Uterus (tissue), 4 donors: ENCODE results near the gene ENO2. TPM values are rescaled to one million over a fixed set of nuclear protein-coding genes. Genes with fewer than 3 reads are reported as not detected.

Source experiments
- DNase-seq, 2 donors: peaks; one replicate each; pipeline ENCODE4 v3.0.0-alpha.2; 2019 to 2020
- H3K27ac ChIP-seq, 2 donors: fragments of 200-600 bp; sonication (generic); 1 replicate in 1 of 2; 2 replicates in 1 of 2; pipeline ENCODE4 v1.5.1; 2016 to 2018
- H3K27me3 ChIP-seq, 2 donors: fragments of 200-600 bp; sonication (generic); one replicate each; pipeline ENCODE4 v1.5.1; 2018 to 2019; ENCODE audit warnings: control low read depth in 1 of 2
- H3K36me3 ChIP-seq, 2 donors: fragments of 200-600 bp; sonication (generic); one replicate each; pipeline ENCODE4 v1.5.1; 2019; ENCODE audit warnings: control low read depth in 1 of 2
- H3K4me1 ChIP-seq, 2 donors: fragments of 200-600 bp; sonication (generic); one replicate each; pipeline ENCODE4 v1.5.1; 2018 to 2019; ENCODE audit warnings: control low read depth in 1 of 2
- H3K4me3 ChIP-seq, 2 donors: fragments of 200-600 bp; sonication (generic); 1 replicate in 1 of 2; 2 replicates in 1 of 2; pipeline ENCODE4 v1.5.1; 2018 to 2019; ENCODE audit warnings: mild to moderate bottlenecking in 1 of 2
- H3K9me3 ChIP-seq, 2 donors: fragments of 200-600 bp; sonication (generic); one replicate each; pipeline ENCODE4 v1.5.1; 2019; ENCODE audit warnings: control low read depth in 1 of 2
- CTCF ChIP-seq, 4 experiments: fragments of 200-600 bp in 2 of 4; fragments of 450-650 bp in 2 of 4; sonication (generic) in 2 of 4; IDR thresholded peaks; one replicate each; pipeline ENCODE4 v1.5.1; 2016 to 2019; ENCODE audit warnings: antibody characterized with exemption in 4 of 4, mild to moderate bottlenecking in 2 of 4, moderate library complexity in 1 of 4
- POLR2A ChIP-seq, 2 donors: fragments of 450-650 bp; IDR thresholded peaks; one replicate each; pipeline ENCODE4 v1.6.1; 2016; ENCODE audit warnings: antibody characterized with exemption in 2 of 2, mild to moderate bottlenecking in 1 of 2, moderate library complexity in 1 of 2
- intact Hi-C: fragments of 100-400 bp; cut with DNase I; formaldehyde crosslinking; loops from one replicate; pipeline ENCODE4 v1.15.1; 2023; ENCODE audit warnings: low total_unique reads
- total RNA-seq, 4 donors: library from RNA; depleted of rRNA in 3 of 4; stranded (reverse); fragments of >200 nt in 3 of 4; gene quantifications; one replicate each; pipeline versions ENCODE4 v1.1.0 to v1.2.4, GENCODE V29; 2014 to 2023
- donor health status: DM: yes; HTN: yes; CAD: no.

Gene ENO2
- total RNA-seq, 4 donors from 2014 or later, result 9.7 to 84.7 (median 24.4) TPM

- Histone ChIP-seq H3K4me3 (peak overlapping the region; percentile 64 to 66), H3K36me3 (no peaks in the 10 kb centered on the region), H3K27ac (peak overlapping the region; percentile 93 to 97), H3K4me1 (peaks cover 18 to 28% of the 10 kb centered on the region in 2 donors), H3K9me3 (no peaks in the 10 kb centered on the region), H3K27me3 (no peaks in the 10 kb centered on the region)
- DNase-seq, result peak in 1 of 2 donors; percentile 57
- intact Hi-C loops, result no loop called here
- TF ChIP-seq CTCF (IDR thresholded peaks at IDR 0.05) (no peak), POLR2A (IDR thresholded peaks at IDR 0.05) (no peak)
Observed at GRCh38 chr12:6936636-6937480, 22.5 kb downstream of the ENO2 start.

- peak; percentile 93 for DNase-seq
- Histone ChIP-seq H3K4me3 (peak overlapping the region; percentile 64 to 66), H3K36me3 (no peaks in the 10 kb centered on the region), H3K9me3 (no peaks in the 10 kb centered on the region), H3K27me3 (no peaks in the 10 kb centered on the region), H3K4me1 (peaks cover 12 to 28% of the 10 kb centered on the region in 2 donors), H3K27ac (peak overlapping the region; percentile 93 to 97)
- intact Hi-C loops, result no loop called here
- TF ChIP-seq CTCF (IDR thresholded peaks at IDR 0.05) (peak; percentile 91 to 98 (median 98)), POLR2A (IDR thresholded peaks at IDR 0.05) (peak; percentile 55 to 75)
Observed at GRCh38 chr12:6937481-6938352, 23.3 kb downstream of the ENO2 start.

GRCh38 chr12:6938353-6939190 lies 24.2 kb downstream of the ENO2 start:
- Histone ChIP-seq H3K27me3 (no peaks in the 10 kb centered on the region), H3K4me3 (peak overlapping the region; percentile 64 to 66), H3K9me3 (no peaks in the 10 kb centered on the region), H3K27ac (peak overlapping the region; percentile 93 to 97), H3K4me1 (peaks cover 7 to 24% of the 10 kb centered on the region in 2 donors), H3K36me3 (no peaks in the 10 kb centered on the region)
- no peak for TF ChIP-seq CTCF (IDR thresholded peaks at IDR 0.05)
- TF ChIP-seq POLR2A (IDR thresholded peaks at IDR 0.05), result peak in 1 of 2 donors; percentile 9
- peak; percentile 54 to 57 for DNase-seq
- intact Hi-C loops, result no loop called here

- DNase-seq, result no peak
- no peaks in the 10 kb centered on the region for H3K36me3 ChIP-seq
- peaks cover 5 to 18% of the 10 kb centered on the region in 2 donors for H3K4me1 ChIP-seq
- no peaks in the 10 kb centered on the region for H3K27me3 ChIP-seq
- H3K4me3 ChIP-seq, result no peak overlapping the region
- intact Hi-C loops, result no loop called here
- H3K9me3 ChIP-seq, result no peaks in the 10 kb centered on the region
- TF ChIP-seq POLR2A (IDR thresholded peaks at IDR 0.05) (no peak), CTCF (IDR thresholded peaks at IDR 0.05) (no peak)
- H3K27ac ChIP-seq, result peak overlapping the region in 1 of 2 donors; percentile 97
Observed at GRCh38 chr12:6939191-6939540, 24.8 kb downstream of the ENO2 start.
